Measurements from ENCODE around the gene HEYL.

DNA sequence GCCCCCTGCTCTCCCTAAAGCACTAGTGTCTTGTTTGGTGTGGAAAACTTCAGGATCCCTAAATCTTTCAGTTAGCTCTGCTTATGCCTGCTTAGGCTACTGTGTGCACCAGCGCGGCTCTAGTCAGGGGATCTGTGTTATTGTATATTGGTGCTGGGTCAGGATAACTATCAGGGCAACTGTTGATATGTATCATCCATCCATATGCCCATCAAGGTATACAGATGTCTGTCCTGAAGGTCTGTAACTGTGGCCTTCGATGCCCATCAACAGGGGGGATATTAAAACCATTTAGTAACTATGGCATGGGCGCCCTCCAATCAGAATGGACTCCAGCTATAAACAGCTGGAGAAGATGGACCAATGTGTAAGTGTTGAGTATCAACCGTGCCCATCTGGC lies 20.1 kb upstream of the HEYL start:
- TF ChIP-seq, protein P1, sequence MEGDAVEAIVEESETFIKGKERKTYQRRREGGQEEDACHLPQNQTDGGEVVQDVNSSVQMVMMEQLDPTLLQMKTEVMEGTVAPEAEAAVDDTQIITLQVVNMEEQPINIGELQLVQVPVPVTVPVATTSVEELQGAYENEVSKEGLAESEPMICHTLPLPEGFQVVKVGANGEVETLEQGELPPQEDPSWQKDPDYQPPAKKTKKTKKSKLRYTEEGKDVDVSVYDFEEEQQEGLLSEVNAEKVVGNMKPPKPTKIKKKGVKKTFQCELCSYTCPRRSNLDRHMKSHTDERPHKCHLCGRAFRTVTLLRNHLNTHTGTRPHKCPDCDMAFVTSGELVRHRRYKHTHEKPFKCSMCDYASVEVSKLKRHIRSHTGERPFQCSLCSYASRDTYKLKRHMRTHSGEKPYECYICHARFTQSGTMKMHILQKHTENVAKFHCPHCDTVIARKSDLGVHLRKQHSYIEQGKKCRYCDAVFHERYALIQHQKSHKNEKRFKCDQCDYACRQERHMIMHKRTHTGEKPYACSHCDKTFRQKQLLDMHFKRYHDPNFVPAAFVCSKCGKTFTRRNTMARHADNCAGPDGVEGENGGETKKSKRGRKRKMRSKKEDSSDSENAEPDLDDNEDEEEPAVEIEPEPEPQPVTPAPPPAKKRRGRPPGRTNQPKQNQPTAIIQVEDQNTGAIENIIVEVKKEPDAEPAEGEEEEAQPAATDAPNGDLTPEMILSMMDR (IDR thresholded peaks at IDR 0.05; ENCODE audit: low read length) = no peak
- TF ChIP-seq EZH2 (optimal IDR thresholded peaks at IDR 0.05; ENCODE audit: low read depth, low read length) (no peak), EZH2phosphoT487 (IDR thresholded peaks at IDR 0.05; ENCODE audit: low read length) (no peak)

Data from MM.1S (cell line).